Upper lobe of left lung (tissue), 6 donors: ENCODE results near the gene TMEM25. TPM values are rescaled to one million over a fixed set of nuclear protein-coding genes. Genes with fewer than 3 reads are reported as not detected.

Experiments used
- ATAC-seq, 2 donors: fragments of 200-7000 bp; cut with Tn5 transposase; one replicate each; pipeline ENCODE4 v1.9.1; 2022; ENCODE audit warnings: mild to moderate bottlenecking in 2 of 2, moderate library complexity in 2 of 2; ENCODE audit not compliant: low FRiP score in 2 of 2
- DNase-seq, 2 donors: peaks; one replicate each; pipeline ENCODE4 v3.0.0-alpha.2; 2019 to 2020
- H3K27ac ChIP-seq, 4 donors: fragments of 200-600 bp; sonication (generic); one replicate each; pipeline ENCODE4 v1.5.1; 2016 to 2019
- H3K27me3 ChIP-seq, 4 donors: fragments of 200-600 bp; sonication (generic); one replicate each; pipeline ENCODE4 v1.5.1; 2017 to 2019
- H3K36me3 ChIP-seq, 4 donors: fragments of 200-600 bp; sonication (generic); one replicate each; pipeline ENCODE4 v1.5.1; 2016 to 2019
- H3K4me1 ChIP-seq, 4 donors: fragments of 200-600 bp; sonication (generic); one replicate each; pipeline ENCODE4 v1.5.1; 2018 to 2019
- H3K4me3 ChIP-seq, 4 donors: fragments of 200-600 bp; sonication (generic); one replicate each; pipeline ENCODE4 v1.5.1; 2017 to 2019; ENCODE audit warnings: mild to moderate bottlenecking in 2 of 4, moderate library complexity in 1 of 4
- H3K9me3 ChIP-seq, 4 donors: fragments of 200-600 bp; sonication (generic); one replicate each; pipeline ENCODE4 v1.5.1; 2018 to 2019
- EP300 ChIP-seq, 4 donors: sonication (generic); formaldehyde crosslinking; IDR thresholded peaks; one replicate each; pipeline ENCODE4 v1.5.1; 2017; ENCODE audit warnings: antibody characterized with exemption in 4 of 4, control low read depth in 2 of 4
- POLR2A ChIP-seq, 4 donors: fragments of 450-650 bp; IDR thresholded peaks; one replicate each; pipeline ENCODE4 v1.5.1; 2016 to 2017; ENCODE audit warnings: antibody characterized with exemption in 4 of 4, mild to moderate bottlenecking in 2 of 4
- POLR2AphosphoS5 ChIP-seq, 2 donors: sonication (generic); formaldehyde crosslinking; IDR thresholded peaks; one replicate each; pipeline ENCODE4 v1.5.1; 2017; ENCODE audit warnings: antibody characterized with exemption in 2 of 2
- WGBS, 2 donors: methylation state at CpG; one replicate each; pipeline ENCODE4 v1.1.5; 2017 to 2018; 5-methylcytosine and 5-hydroxymethylcytosine counted together
- total RNA-seq, 6 donors: library from RNA; depleted of rRNA in 4 of 6; stranded (reverse); fragments of >200 nt in 4 of 6; gene quantifications; one replicate each; pipeline versions ENCODE4 v1.1.0 to v1.2.1, GENCODE V29; 2016 to 2021
- TF ChIP-seq, protein P1 (sequence below), 6 experiments: fragments of 450-650 bp in 4 of 6; fragments of 200-600 bp in 2 of 6; sonication (generic) in 2 of 6; IDR thresholded peaks; one replicate each; pipeline ENCODE4 v1.5.1; 2016 to 2019; ENCODE audit warnings: antibody characterized with exemption in 6 of 6
- donor health status: DM: no; HTN: no; CAD: no; lungs with moderate emphysema.
- donor health status: DM: no; HTN: yes; CAD: no; lungs with severe emphysema.

Gene TMEM25
- total RNA-seq, 6 donors from 2014 or later = 20.0 to 58.7 (median 28.0) TPM

DNA sequence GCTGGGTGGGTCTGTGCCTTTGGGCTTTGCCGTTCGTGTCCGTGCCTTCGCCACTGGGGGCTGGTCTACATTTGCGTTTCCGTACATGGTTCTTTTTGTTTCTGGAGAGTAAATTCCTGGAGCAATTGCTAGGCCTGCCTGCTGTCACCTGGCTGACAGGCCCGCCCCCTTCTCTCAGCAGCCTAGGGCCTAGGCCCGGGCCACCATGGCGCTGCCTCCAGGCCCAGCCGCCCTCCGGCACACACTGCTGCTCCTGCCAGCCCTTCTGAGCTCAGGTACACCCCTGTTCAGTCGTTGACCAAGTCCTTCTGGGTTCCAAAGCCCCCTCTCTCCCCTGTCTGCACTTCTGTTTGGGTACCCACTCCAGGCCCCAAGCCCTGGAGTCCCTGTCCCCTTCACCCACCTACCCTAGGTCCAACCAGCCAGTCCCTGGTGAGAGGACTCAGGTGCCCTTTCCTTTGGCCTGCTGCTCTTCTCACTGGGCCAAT lies 649 bp downstream of the TMEM25 start:
- peaks cover 0 to 10% (median 0%) of the 10 kb centered on the region in 4 donors for H3K36me3 ChIP-seq
- H3K9me3 ChIP-seq = no peaks in the 10 kb centered on the region
- ATAC-seq (peak in 1 of 2 donors; percentile 2), DNase-seq (peak in 1 of 2 donors; percentile 66)
- peaks cover 20 to 33% (median 29%) of the 10 kb centered on the region in 4 donors for H3K4me1 ChIP-seq
- peak overlapping the region in 3 of 4 donors; percentile 54 to 84 (median 64) for H3K27ac ChIP-seq
- no peaks in the 10 kb centered on the region for H3K27me3 ChIP-seq
- H3K4me3 ChIP-seq = peak overlapping the region; percentile 70 to 100 (median 86)
- TF ChIP-seq POLR2A (IDR thresholded peaks at IDR 0.05) = no peak
- TF ChIP-seq, protein P1, sequence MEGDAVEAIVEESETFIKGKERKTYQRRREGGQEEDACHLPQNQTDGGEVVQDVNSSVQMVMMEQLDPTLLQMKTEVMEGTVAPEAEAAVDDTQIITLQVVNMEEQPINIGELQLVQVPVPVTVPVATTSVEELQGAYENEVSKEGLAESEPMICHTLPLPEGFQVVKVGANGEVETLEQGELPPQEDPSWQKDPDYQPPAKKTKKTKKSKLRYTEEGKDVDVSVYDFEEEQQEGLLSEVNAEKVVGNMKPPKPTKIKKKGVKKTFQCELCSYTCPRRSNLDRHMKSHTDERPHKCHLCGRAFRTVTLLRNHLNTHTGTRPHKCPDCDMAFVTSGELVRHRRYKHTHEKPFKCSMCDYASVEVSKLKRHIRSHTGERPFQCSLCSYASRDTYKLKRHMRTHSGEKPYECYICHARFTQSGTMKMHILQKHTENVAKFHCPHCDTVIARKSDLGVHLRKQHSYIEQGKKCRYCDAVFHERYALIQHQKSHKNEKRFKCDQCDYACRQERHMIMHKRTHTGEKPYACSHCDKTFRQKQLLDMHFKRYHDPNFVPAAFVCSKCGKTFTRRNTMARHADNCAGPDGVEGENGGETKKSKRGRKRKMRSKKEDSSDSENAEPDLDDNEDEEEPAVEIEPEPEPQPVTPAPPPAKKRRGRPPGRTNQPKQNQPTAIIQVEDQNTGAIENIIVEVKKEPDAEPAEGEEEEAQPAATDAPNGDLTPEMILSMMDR (IDR thresholded peaks at IDR 0.05) = no peak
- TF ChIP-seq POLR2AphosphoS5 (IDR thresholded peaks at IDR 0.05) = no peak
- no peak for TF ChIP-seq EP300 (IDR thresholded peaks at IDR 0.05)
- WGBS, 2 donors = 23 to 35% methylated on average over 10 to 12 of the region's 12 CpGs

DNA sequence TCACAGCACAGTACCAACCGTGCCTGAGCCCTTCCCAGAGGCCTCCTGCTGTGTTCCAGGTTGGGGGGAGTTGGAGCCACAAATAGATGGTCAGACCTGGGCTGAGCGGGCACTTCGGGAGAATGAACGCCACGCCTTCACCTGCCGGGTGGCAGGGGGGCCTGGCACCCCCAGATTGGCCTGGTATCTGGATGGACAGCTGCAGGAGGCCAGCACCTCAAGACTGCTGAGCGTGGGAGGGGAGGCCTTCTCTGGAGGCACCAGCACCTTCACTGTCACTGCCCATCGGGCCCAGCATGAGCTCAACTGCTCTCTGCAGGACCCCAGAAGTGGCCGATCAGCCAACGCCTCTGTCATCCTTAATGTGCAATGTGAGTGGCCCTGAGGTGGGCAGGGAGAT lies 1.1 kb downstream of the TMEM25 start:
- TF ChIP-seq POLR2A (IDR thresholded peaks at IDR 0.05) (no peak), EP300 (IDR thresholded peaks at IDR 0.05) (no peak), POLR2AphosphoS5 (IDR thresholded peaks at IDR 0.05) (no peak)
- TF ChIP-seq, protein P1 (IDR thresholded peaks at IDR 0.05) = no peak
- no peak for ATAC-seq
- no peaks in the 10 kb centered on the region for H3K27me3 ChIP-seq
- DNase-seq = peak in 1 of 2 donors; percentile 50
- no peaks in the 10 kb centered on the region for H3K9me3 ChIP-seq
- peak overlapping the region in 3 of 4 donors; percentile 54 to 84 (median 64) for H3K27ac ChIP-seq
- peaks cover 17 to 31% (median 26%) of the 10 kb centered on the region in 4 donors for H3K4me1 ChIP-seq
- 90 to 94% methylated on average over 2 to 4 of the region's 10 CpGs for WGBS, 2 donors
- H3K36me3 ChIP-seq = peaks cover 0 to 10% (median 0%) of the 10 kb centered on the region in 4 donors
- peak overlapping the region in 3 of 4 donors; percentile 70 to 100 (median 93) for H3K4me3 ChIP-seq

DNA sequence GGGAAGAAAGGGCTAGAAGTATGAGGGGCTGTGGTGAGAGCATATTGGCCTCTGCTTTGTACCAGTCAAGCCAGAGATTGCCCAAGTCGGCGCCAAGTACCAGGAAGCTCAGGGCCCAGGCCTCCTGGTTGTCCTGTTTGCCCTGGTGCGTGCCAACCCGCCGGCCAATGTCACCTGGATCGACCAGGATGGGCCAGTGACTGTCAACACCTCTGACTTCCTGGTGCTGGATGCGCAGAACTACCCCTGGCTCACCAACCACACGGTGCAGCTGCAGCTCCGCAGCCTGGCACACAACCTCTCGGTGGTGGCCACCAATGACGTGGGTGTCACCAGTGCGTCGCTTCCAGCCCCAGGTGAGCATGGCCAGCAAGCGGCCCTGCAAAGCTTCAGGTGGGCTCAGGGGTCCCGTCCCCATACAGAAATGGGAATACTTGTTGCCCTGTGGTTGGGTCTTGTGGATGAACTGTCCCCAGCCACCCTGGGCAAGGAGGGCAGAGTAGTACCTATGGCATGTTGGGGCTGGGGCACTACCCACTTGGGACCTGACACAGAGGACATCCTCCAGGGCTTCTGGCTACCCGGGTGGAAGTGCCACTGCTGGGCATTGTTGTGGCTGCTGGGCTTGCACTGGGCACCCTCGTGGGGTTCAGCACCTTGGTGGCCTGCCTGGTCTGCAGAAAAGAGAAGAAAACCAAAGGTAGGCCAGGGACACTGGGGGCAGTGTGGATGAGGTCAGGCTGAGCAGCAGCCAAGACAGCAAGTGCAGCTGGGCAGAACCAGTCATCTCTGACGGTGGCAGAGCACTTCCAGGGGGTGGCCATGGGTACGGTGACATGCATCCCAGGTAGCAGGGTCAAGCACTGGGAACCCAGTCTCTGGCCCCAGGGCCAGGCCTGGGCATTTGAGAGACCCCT lies 2.1 kb downstream of the TMEM25 start:
- Histone ChIP-seq H3K9me3 (no peaks in the 10 kb centered on the region), H3K27me3 (no peaks in the 10 kb centered on the region), H3K27ac (peak overlapping the region in 1 of 4 donors; percentile 13), H3K36me3 (peaks cover 0 to 10% (median 0%) of the 10 kb centered on the region in 4 donors), H3K4me1 (peaks cover 17 to 27% (median 23%) of the 10 kb centered on the region in 4 donors), H3K4me3 (no peak overlapping the region)
- ATAC-seq (no peak), DNase-seq (peak in 1 of 2 donors; percentile 65)
- 82 to 93% methylated on average over 4 to 10 of the region's 19 CpGs for WGBS, 2 donors
- TF ChIP-seq, protein P1 (IDR thresholded peaks at IDR 0.05) = no peak
- TF ChIP-seq EP300 (IDR thresholded peaks at IDR 0.05) (no peak), POLR2AphosphoS5 (IDR thresholded peaks at IDR 0.05) (no peak), POLR2A (IDR thresholded peaks at IDR 0.05) (no peak)

DNA sequence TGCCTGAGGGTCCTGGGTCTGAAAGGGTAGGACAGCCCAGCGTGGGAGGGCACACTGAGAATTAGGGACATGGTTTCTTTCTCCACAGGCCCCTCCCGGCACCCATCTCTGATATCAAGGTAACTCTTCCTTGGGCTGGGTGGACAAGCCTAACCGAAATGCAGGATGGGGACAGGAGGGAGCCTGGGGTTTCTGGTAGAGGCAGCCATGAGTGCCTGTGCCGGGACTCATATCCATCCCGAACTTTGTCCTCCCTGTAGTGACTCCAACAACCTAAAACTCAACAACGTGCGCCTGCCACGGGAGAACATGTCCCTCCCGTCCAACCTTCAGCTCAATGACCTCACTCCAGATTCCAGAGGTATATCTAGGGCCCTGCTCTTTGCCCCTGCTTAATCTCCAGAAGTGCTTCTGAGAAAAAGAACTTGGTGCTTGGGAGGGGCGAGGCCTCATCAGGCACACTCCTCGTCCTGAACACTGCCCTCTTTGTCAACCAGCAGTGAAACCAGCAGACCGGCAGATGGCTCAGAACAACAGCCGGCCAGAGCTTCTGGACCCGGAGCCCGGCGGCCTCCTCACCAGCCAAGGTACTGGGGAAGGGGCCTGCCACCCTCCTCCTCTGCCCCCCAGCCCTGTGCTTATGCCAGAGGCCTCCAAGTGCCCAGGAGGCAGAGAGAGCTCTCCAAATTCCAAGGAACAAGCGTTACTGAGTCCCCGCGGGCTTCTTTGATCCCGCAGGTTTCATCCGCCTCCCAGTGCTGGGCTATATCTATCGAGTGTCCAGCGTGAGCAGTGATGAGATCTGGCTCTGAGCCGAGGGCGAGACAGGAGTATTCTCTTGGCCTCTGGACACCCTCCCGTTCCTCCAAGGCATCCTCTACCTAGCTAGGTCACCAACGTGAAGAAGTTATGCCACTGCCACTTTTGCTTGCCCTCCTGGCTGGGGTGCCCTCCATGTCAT lies 3.1 kb downstream of the TMEM25 start:
- DNase-seq = no peak
- Histone ChIP-seq H3K9me3 (no peaks in the 10 kb centered on the region), H3K4me1 (peaks cover 16 to 26% (median 23%) of the 10 kb centered on the region in 4 donors), H3K4me3 (no peak overlapping the region), H3K27me3 (no peaks in the 10 kb centered on the region), H3K36me3 (peaks cover 0 to 10% (median 0%) of the 10 kb centered on the region in 4 donors), H3K27ac (peak overlapping the region in 2 of 4 donors; percentile 13 to 15)
- TF ChIP-seq EP300 (IDR thresholded peaks at IDR 0.05) = no peak
- no peak for TF ChIP-seq POLR2AphosphoS5 (IDR thresholded peaks at IDR 0.05)
- TF ChIP-seq, protein P1 (IDR thresholded peaks at IDR 0.05) = no peak
- no peak for TF ChIP-seq POLR2A (IDR thresholded peaks at IDR 0.05)
- 73 to 83% methylated on average over 5 to 27 of the region's 27 CpGs for WGBS, 2 donors
- no peak for ATAC-seq
